ENCODE measurements around the gene SNAPC2.

DNA sequence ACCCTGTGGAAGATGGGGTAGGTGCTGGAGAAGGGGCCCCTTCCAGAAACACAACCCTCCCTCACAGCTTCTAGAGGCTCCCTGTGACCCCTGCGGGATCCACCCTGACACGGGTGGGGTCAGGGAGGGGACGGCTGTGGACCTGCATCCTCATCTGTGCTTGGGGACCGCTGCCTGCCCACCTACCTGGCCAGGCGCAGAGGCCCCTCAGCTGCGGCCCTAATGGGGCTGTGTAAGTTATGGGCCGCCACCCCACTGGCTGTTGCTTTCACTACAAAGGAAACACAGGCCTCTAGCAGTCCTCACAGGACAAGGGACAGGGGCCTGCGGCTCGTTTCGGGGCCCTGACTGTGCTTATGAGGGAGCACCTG lies 12.8 kb downstream of the SNAPC2 start:
- TF ChIP-seq, protein P1, sequence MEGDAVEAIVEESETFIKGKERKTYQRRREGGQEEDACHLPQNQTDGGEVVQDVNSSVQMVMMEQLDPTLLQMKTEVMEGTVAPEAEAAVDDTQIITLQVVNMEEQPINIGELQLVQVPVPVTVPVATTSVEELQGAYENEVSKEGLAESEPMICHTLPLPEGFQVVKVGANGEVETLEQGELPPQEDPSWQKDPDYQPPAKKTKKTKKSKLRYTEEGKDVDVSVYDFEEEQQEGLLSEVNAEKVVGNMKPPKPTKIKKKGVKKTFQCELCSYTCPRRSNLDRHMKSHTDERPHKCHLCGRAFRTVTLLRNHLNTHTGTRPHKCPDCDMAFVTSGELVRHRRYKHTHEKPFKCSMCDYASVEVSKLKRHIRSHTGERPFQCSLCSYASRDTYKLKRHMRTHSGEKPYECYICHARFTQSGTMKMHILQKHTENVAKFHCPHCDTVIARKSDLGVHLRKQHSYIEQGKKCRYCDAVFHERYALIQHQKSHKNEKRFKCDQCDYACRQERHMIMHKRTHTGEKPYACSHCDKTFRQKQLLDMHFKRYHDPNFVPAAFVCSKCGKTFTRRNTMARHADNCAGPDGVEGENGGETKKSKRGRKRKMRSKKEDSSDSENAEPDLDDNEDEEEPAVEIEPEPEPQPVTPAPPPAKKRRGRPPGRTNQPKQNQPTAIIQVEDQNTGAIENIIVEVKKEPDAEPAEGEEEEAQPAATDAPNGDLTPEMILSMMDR (IDR thresholded peaks at IDR 0.05): no peak
- TF ChIP-seq TCF7L2 (IDR thresholded peaks at IDR 0.05; ENCODE audit: low read depth, low read length): no peak
- no peak for TF ChIP-seq POLR2AphosphoS5 (IDR thresholded peaks at IDR 0.05; ENCODE audit: low read depth, low read length)
- no peak for TF ChIP-seq SIN3A (IDR thresholded peaks at IDR 0.05; ENCODE audit: borderline replicate concordance, insufficient read depth, low read depth, low read length)
- TF ChIP-seq, protein P2, sequence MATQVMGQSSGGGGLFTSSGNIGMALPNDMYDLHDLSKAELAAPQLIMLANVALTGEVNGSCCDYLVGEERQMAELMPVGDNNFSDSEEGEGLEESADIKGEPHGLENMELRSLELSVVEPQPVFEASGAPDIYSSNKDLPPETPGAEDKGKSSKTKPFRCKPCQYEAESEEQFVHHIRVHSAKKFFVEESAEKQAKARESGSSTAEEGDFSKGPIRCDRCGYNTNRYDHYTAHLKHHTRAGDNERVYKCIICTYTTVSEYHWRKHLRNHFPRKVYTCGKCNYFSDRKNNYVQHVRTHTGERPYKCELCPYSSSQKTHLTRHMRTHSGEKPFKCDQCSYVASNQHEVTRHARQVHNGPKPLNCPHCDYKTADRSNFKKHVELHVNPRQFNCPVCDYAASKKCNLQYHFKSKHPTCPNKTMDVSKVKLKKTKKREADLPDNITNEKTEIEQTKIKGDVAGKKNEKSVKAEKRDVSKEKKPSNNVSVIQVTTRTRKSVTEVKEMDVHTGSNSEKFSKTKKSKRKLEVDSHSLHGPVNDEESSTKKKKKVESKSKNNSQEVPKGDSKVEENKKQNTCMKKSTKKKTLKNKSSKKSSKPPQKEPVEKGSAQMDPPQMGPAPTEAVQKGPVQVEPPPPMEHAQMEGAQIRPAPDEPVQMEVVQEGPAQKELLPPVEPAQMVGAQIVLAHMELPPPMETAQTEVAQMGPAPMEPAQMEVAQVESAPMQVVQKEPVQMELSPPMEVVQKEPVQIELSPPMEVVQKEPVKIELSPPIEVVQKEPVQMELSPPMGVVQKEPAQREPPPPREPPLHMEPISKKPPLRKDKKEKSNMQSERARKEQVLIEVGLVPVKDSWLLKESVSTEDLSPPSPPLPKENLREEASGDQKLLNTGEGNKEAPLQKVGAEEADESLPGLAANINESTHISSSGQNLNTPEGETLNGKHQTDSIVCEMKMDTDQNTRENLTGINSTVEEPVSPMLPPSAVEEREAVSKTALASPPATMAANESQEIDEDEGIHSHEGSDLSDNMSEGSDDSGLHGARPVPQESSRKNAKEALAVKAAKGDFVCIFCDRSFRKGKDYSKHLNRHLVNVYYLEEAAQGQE (IDR thresholded peaks at IDR 0.05; ENCODE audit: insufficient read depth in 1 of 2, low read depth in 2 of 2, low read length in 1 of 2): no peak

All from Panc1 (cell line).